Gastrocnemius medialis (tissue), 4 donors: ENCODE measurements around the gene PIP4K2B. TPM values are rescaled to one million over a fixed set of nuclear protein-coding genes. Genes with fewer than 3 reads are reported as not detected.

Source experiments
- ATAC-seq, 2 donors: fragments of 150-250 bp; one replicate each; pipeline ENCODE4 v1.9.1; 2016
- DNase-seq, 2 donors: peaks; one replicate each; pipeline ENCODE4 v3.0.0-alpha.2; 2019
- H3K27ac ChIP-seq, 4 donors: fragments of 200-600 bp; sonication (generic); 1 replicate in 1 of 4; 2 replicates in 3 of 4; pipeline ENCODE4 v1.5.1; 2016 to 2018; ENCODE audit warnings: mild to moderate bottlenecking in 2 of 4, moderate library complexity in 1 of 4
- H3K27me3 ChIP-seq, 3 donors: fragments of 200-600 bp; sonication (generic) in 2 of 3; 1 replicate in 1 of 3; 2 replicates in 2 of 3; pipeline versions ENCODE4 v1.5.1 to v1.6.0; 2016 to 2019; ENCODE audit warnings: mild to moderate bottlenecking in 1 of 3, moderate library complexity in 1 of 3
- H3K36me3 ChIP-seq, 2 donors: fragments of 200-600 bp; sonication (generic) in 1 of 2; one replicate each; pipeline ENCODE4 v1.5.1; 2017 to 2018
- H3K4me1 ChIP-seq, 2 donors: fragments of 200-600 bp; sonication (generic) in 1 of 2; one replicate each; pipeline ENCODE4 v1.5.1; 2016 to 2017; ENCODE audit warnings: mild to moderate bottlenecking in 2 of 2
- H3K4me3 ChIP-seq, 4 donors: fragments of 200-600 bp; sonication (generic) in 3 of 4; 1 replicate in 1 of 4; 2 replicates in 3 of 4; pipeline ENCODE4 v1.5.1; 2016 to 2019; ENCODE audit warnings: mild to moderate bottlenecking in 2 of 4
- H3K9me3 ChIP-seq, 3 donors: fragments of 200-600 bp; sonication (generic) in 2 of 3; 1 replicate in 1 of 3; 2 replicates in 2 of 3; pipeline ENCODE4 v1.5.1; 2016 to 2019
- CTCF ChIP-seq, 5 experiments: fragments of 450-650 bp in 3 of 5; fragments of 200-600 bp in 2 of 5; sonication (generic) in 2 of 5; IDR thresholded peaks in 4 of 5; conservative IDR thresholded peaks in 1 of 5; 1 replicate in 4 of 5; 2 replicates in 1 of 5; pipeline ENCODE4 v1.5.1; 2016 to 2019; ENCODE audit warnings: antibody characterized with exemption in 5 of 5, mild to moderate bottlenecking in 3 of 5, moderate library complexity in 3 of 5
- POLR2A ChIP-seq, 2 donors: fragments of 450-650 bp; IDR thresholded peaks; one replicate each; pipeline ENCODE4 v1.6.1; 2017; ENCODE audit warnings: antibody characterized with exemption in 2 of 2, mild to moderate bottlenecking in 2 of 2, moderate library complexity in 2 of 2
- in situ Hi-C, 4 donors: fragments of 200-750 bp; cut with MboI; loops; one replicate each; pipeline versions ENCODE4 v1.15.0 to v1.8.0; 2017; ENCODE audit warnings: low sequenced_read_pairs in 4 of 4
- intact Hi-C: fragments of 100-400 bp; cut with DNase I; formaldehyde crosslinking; loops from one replicate; pipeline ENCODE4 v1.15.1; 2023; ENCODE audit warnings: low total_unique reads
- total RNA-seq, 4 donors: library from RNA; depleted of rRNA; stranded (reverse); fragments of >200 nt; gene quantifications; one replicate each; pipeline versions ENCODE4 v1.1.0 to v1.2.3, GENCODE V29; 2016

Gene PIP4K2B
- total RNA-seq, 4 donors from 2014 or later: 57.2 to 97.0 (median 76.8) TPM

- Histone ChIP-seq H3K4me3 (no peak overlapping the region), H3K27ac (no peak overlapping the region), H3K4me1 (no peaks in the 10 kb centered on the region), H3K9me3 (no peaks in the 10 kb centered on the region), H3K36me3 (peaks cover 0 to 88% of the 10 kb centered on the region in 2 donors), H3K27me3 (no peaks in the 10 kb centered on the region)
- TF ChIP-seq POLR2A (IDR thresholded peaks at IDR 0.05) (no peak), CTCF (IDR thresholded peaks at IDR 0.05 in 4 of 5, conservative IDR thresholded peaks at IDR 0.05 in 1 of 5) (no peak)
- in situ Hi-C loops (no loop called here), intact Hi-C loops (no loop called here)
- ATAC-seq: no peak
- DNase-seq: no peak
Measured at GRCh38 chr17:38783227-38783626, 16.1 kb downstream of the PIP4K2B start.

DNA sequence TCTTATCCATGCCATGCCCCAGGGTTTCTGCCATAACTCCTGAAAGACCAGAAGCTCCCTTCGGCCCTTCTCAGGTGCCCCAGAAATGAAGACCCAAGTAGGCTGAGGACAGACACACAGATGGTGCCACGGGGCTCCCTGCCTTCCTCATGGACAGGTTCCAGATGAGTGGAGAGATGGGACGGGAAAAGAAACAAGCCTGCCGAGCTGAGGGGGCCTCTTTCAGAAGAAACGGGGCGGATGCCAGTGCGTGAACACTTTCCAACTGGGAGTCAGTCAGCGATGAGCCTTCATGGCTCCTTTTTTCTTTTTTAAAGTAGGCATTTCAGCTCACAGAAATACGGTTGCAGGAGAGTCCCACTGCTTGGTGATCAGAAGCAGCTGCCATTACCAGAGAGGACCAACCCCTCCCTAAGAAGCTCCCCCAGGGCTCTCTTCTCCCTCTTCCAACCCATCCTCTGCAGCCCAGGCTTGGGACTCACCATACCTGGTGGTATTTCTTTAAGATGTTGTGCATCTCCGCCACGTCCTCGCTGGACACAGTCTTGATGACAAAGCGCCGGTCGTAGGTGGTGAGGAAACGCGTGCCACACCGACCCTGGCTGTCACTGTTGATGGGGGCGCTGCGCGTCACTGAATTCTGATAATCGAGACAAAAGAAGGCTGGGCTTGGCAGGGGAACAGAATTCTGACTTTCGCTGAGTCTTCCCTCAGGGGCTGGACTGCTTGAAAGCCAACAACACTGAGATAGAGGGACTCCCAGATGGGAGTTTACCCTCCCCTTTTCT is 19.2 kb downstream of the PIP4K2B start:
- Histone ChIP-seq H3K4me1 (no peaks in the 10 kb centered on the region), H3K27me3 (no peaks in the 10 kb centered on the region), H3K4me3 (no peak overlapping the region), H3K9me3 (no peaks in the 10 kb centered on the region), H3K36me3 (peaks cover 5 to 98% of the 10 kb centered on the region in 2 donors), H3K27ac (no peak overlapping the region)
- no peak for TF ChIP-seq POLR2A (IDR thresholded peaks at IDR 0.05)
- no peak for TF ChIP-seq CTCF (IDR thresholded peaks at IDR 0.05 in 4 of 5, conservative IDR thresholded peaks at IDR 0.05 in 1 of 5)
- in situ Hi-C loops: no loop called here
- intact Hi-C loops: no loop called here
- DNase-seq (no peak), ATAC-seq (no peak)

DNA sequence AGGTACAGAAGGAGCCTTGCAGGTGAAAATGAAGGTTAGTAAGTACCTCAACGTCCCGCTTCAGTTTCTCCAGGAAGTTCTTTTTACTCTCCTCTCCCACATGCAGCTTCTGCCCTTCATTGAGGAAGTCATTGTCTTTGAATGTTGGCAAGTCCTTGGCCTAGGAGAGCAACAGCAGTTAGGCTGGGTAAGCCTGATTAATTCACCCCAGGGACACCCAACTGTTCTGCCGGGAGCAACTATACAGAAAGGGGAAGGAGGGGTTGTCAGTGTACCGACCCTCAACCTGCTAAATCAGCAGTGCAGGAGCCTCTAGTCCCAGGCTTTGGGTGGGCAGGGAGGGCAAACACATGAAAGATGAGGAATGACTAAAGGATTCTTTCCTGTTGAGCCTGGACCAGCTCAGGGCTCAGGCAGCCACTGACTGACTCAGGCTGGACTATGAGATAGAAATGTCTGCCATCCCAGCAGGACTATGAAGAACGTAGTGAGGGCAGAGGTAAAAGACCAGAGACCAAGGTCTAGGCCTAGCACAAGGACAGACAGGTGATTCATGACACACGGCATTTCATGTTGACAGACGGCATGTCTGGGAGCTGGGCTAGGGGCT is 21.6 kb downstream of the PIP4K2B start:
- TF ChIP-seq POLR2A (IDR thresholded peaks at IDR 0.05) (no peak), CTCF (IDR thresholded peaks at IDR 0.05 in 4 of 5, conservative IDR thresholded peaks at IDR 0.05 in 1 of 5) (no peak)
- Histone ChIP-seq H3K4me3 (no peak overlapping the region), H3K4me1 (no peaks in the 10 kb centered on the region), H3K36me3 (peaks cover 5 to 99% of the 10 kb centered on the region in 2 donors), H3K27ac (no peak overlapping the region), H3K27me3 (no peaks in the 10 kb centered on the region), H3K9me3 (no peaks in the 10 kb centered on the region)
- ATAC-seq (no peak), DNase-seq (no peak)
- intact Hi-C loops (no loop called here), in situ Hi-C loops (no loop called here)

DNA sequence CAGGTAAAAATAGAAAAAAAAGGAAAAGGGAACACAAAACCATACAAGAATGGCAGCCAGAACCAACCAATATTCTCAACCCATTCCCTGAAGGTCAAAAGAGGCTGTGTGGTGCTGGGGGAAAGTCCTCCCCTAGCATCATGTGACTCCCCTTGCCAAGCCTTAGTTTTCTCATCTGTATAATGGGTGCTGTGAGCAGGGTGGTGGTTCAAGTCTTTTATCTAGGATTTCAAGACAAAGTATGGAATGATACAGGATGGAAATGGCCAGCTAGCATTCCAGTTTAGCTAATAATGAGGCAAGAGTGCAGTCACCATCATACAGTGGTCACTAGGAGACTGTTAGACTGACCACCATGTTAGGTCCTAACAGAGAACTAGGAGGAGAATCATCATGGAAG is 26.1 kb downstream of the PIP4K2B start:
- in situ Hi-C loops: no loop called here
- intact Hi-C loops: no loop called here
- TF ChIP-seq CTCF (IDR thresholded peaks at IDR 0.05 in 4 of 5, conservative IDR thresholded peaks at IDR 0.05 in 1 of 5) (no peak), POLR2A (IDR thresholded peaks at IDR 0.05) (no peak)
- ATAC-seq (no peak), DNase-seq (no peak)
- Histone ChIP-seq H3K4me1 (no peaks in the 10 kb centered on the region), H3K36me3 (peaks cover 5 to 95% of the 10 kb centered on the region in 2 donors), H3K9me3 (no peaks in the 10 kb centered on the region), H3K27me3 (no peaks in the 10 kb centered on the region), H3K4me3 (no peak overlapping the region), H3K27ac (no peak overlapping the region)
